HG03354 (cell line): ENCODE data around the gene MALAT1.
A peak's percentile ranks its signal among the peaks of the same experiment; 100 is the strongest.
"Not testable (repeated sequence)": the region's sequence is repeated elsewhere in the genome, so short reads cannot be mapped to it uniquely, and the experiment has no call there.

Experiments used
- ATAC-seq: cut with Tn5 transposase; IDR thresholded peaks from one replicate; pipeline ENCODE4 v1.9.1; 2021; ENCODE audit warnings: mild to moderate bottlenecking; ENCODE audit not compliant: unreplicated experiment, poor library complexity, severe bottlenecking

MALAT1 gene

GRCh38 chr11:65516135-65516968 is 17.5 kb downstream of the MALAT1 start:
- no peak for ATAC-seq

GRCh38 chr11:65518941-65519549 is 20.2 kb downstream of the MALAT1 start:
- ATAC-seq, result not testable (repeated sequence)

GRCh38 chr11:65521777-65522521 is 23.1 kb downstream of the MALAT1 start:
- not testable (repeated sequence) for ATAC-seq

GRCh38 chr11:65522718-65523630 is 24.1 kb downstream of the MALAT1 start:
- ATAC-seq, result not testable (repeated sequence)

GRCh38 chr11:65523631-65523968 is 24.8 kb downstream of the MALAT1 start:
- not testable (repeated sequence) for ATAC-seq

GRCh38 chr11:65524014-65524740 is 25.3 kb downstream of the MALAT1 start:
- peak; percentile 11 for ATAC-seq

GRCh38 chr11:65524741-65525545 is 26.1 kb downstream of the MALAT1 start, which contains the start of gene SCYL1:
SCYL1 (plus strand) TSS chr11:65525083; CDS start chr11:65525154, 71 bp downstream.
- ATAC-seq, result peak; percentile 67

GRCh38 chr11:65525546-65526480 is 27.0 kb downstream of the MALAT1 start:
- ATAC-seq, result no peak

- ATAC-seq, result no peak
Observed at GRCh38 chr11:65526744-65527143, 27.9 kb downstream of the MALAT1 start.

- no peak for ATAC-seq
Observed at GRCh38 chr11:65528819-65529350, 30.0 kb downstream of the MALAT1 start.

GRCh38 chr11:65529475-65530156 is 30.8 kb downstream of the MALAT1 start:
- no peak for ATAC-seq

- no peak for ATAC-seq
Observed at GRCh38 chr11:65530157-65530496, 31.3 kb downstream of the MALAT1 start.

- ATAC-seq, result no peak
Observed at GRCh38 chr11:65532388-65533064, 33.7 kb downstream of the MALAT1 start.

- ATAC-seq, result no peak
Observed at GRCh38 chr11:65535102-65535501, 36.3 kb downstream of the MALAT1 start.

- ATAC-seq, result no peak
Observed at GRCh38 chr11:65536412-65537295, 37.8 kb downstream of the MALAT1 start.
